Upper lobe of right lung (tissue), 1 donor: ENCODE data around the gene SGMS1. TPM values are rescaled to one million over a fixed set of nuclear protein-coding genes. Genes with fewer than 3 reads are reported as not detected.

Source experiments
- ATAC-seq: fragments of 200-7000 bp; cut with Tn5 transposase; one replicate; pipeline ENCODE4 v1.9.1; 2020; ENCODE audit warnings: mild to moderate bottlenecking, moderate library complexity
- DNase-seq: peaks from one replicate; pipeline ENCODE4 v3.0.0-alpha.2; 2020
- H3K27ac ChIP-seq: fragments of 200-600 bp; one replicate; pipeline ENCODE4 v1.8.0; 2022
- H3K27me3 ChIP-seq: fragments of 200-600 bp; one replicate; pipeline ENCODE4 v1.8.0; 2022; ENCODE audit warnings: mild to moderate bottlenecking
- H3K36me3 ChIP-seq: fragments of 200-600 bp; one replicate; pipeline ENCODE4 v1.8.0; 2022
- H3K4me1 ChIP-seq: fragments of 200-600 bp; one replicate; pipeline ENCODE4 v1.8.0; 2022
- H3K4me3 ChIP-seq: fragments of 200-600 bp; one replicate; pipeline ENCODE4 v1.8.0; 2022; ENCODE audit warnings: mild to moderate bottlenecking
- H3K9me3 ChIP-seq: fragments of 200-600 bp; one replicate; pipeline ENCODE4 v1.8.0; 2022
- intact Hi-C: fragments of 100-400 bp; cut with DNase I; formaldehyde crosslinking; loops from one replicate; pipeline ENCODE4 v1.11.0; 2022
- total RNA-seq: library from RNA; stranded (reverse); fragmentation: NEBNext Ultra II Directional; extraction: Animal tissue kit (Norgen Biotek cat#: 25700); gene quantifications from one replicate; pipeline ENCODE4 v1.2.1, GENCODE V29; 2021
- TF ChIP-seq, protein P1 (sequence below): fragments of 200-600 bp; IDR thresholded peaks from one replicate; pipeline ENCODE4 v1.8.0; 2022; ENCODE audit warnings: antibody characterized with exemption
- donor health status: DM: no; HTN: yes; CAD: no; lungs with severe emphysema.

Gene SGMS1
- total RNA-seq, 1 donor from 2014 or later: 73.1 TPM

DNA sequence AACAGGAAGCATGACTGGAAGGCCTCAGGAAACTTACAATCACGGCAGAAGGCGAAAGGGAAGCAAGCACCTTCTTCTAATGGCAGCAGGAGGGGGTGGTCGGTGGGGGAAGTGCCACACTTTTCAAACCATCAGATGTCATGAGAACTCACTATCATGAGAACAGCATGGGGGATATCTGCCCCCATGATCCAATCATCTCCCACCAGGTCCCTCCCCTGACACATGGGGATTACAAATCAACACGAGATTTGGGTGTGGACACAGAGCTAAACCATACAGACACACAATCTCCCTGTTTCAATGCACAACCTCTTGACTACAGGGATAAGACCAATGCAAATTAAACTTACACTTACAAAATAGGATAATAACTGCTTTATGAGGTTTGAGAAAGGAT is 97.6 kb downstream of the SGMS1 start:
- ATAC-seq (no peak), DNase-seq (no peak)
- no peak overlapping the region for H3K4me3 ChIP-seq
- H3K36me3 ChIP-seq: no peaks in the 10 kb centered on the region
- no peaks in the 10 kb centered on the region for H3K4me1 ChIP-seq
- TF ChIP-seq, protein P1, sequence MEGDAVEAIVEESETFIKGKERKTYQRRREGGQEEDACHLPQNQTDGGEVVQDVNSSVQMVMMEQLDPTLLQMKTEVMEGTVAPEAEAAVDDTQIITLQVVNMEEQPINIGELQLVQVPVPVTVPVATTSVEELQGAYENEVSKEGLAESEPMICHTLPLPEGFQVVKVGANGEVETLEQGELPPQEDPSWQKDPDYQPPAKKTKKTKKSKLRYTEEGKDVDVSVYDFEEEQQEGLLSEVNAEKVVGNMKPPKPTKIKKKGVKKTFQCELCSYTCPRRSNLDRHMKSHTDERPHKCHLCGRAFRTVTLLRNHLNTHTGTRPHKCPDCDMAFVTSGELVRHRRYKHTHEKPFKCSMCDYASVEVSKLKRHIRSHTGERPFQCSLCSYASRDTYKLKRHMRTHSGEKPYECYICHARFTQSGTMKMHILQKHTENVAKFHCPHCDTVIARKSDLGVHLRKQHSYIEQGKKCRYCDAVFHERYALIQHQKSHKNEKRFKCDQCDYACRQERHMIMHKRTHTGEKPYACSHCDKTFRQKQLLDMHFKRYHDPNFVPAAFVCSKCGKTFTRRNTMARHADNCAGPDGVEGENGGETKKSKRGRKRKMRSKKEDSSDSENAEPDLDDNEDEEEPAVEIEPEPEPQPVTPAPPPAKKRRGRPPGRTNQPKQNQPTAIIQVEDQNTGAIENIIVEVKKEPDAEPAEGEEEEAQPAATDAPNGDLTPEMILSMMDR: no peak
- no peaks in the 10 kb centered on the region for H3K27me3 ChIP-seq
- H3K9me3 ChIP-seq: no peaks in the 10 kb centered on the region
- intact Hi-C loops: no loop called here
- no peak overlapping the region for H3K27ac ChIP-seq

DNA sequence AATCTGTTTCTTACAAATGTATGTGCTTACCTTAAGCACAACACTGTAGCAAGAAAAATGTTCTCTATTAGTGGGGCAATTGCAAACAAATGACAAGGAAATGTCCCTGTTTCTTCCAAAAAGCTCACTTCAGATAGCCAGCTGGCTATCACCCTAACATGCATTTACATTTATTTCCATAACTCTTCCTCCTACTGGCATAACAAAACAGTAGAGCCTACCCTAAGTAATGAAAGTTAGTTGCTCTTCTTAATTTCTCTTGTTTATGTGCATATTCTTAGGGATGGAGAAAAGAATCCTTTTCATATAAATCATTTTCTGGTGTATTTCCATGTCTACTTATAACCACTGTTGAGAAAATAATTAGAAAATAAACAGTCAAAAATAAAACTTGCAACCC is 100.4 kb downstream of the SGMS1 start:
- TF ChIP-seq, protein P1: no peak
- Histone ChIP-seq H3K4me3 (no peak overlapping the region), H3K4me1 (no peaks in the 10 kb centered on the region), H3K27ac (no peak overlapping the region), H3K36me3 (peaks cover 5% of the 10 kb centered on the region), H3K9me3 (no peaks in the 10 kb centered on the region), H3K27me3 (no peaks in the 10 kb centered on the region)
- ATAC-seq: no peak
- DNase-seq: no peak
- intact Hi-C loops: no loop called here

DNA sequence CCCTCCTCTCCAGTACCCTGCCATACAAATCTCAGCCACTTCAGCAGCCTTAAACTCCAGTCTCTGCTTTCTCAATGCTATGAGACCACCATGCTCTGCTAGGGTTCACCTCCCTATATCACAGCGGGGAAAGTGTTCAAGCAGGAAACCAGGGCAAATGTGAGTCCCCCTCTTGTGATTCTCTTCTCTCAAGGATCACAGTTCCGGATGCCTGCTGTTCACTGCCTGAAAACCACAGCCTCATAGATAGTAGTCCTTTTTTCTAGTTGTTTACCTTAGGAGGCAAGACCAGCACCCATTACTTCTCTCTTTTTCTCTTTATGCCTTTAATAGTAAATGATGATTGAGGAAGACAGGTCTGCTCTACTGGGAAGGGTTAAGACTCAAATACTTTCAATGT is 100.8 kb downstream of the SGMS1 start:
- intact Hi-C loops: no loop called here
- H3K36me3 ChIP-seq: peaks cover 5% of the 10 kb centered on the region
- no peak for ATAC-seq

DNA sequence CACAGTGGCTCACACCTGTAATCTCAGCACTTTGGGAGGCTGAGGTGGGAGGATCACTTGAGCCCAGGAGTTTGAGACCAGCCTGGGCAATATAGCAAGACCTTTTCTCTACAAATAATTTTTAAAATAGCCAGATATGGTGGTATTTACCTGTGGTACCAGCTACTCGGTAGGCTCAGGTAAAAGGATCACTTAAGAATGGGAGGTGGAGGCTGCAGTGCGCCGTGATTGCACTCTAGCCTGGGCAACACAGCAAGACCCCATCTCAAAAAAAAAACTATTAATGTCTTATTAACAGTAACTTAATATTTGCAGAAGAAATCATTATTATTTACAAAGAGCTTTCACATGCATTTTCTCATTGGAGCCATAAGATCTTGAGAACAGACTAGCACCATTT is 103.6 kb downstream of the SGMS1 start:
- intact Hi-C loops: no loop called here
- DNase-seq: no peak
- H3K4me3 ChIP-seq: no peak overlapping the region
- no peak for ATAC-seq
- no peaks in the 10 kb centered on the region for H3K9me3 ChIP-seq
- H3K36me3 ChIP-seq: peaks cover 5% of the 10 kb centered on the region
- H3K27me3 ChIP-seq: no peaks in the 10 kb centered on the region
- no peak overlapping the region for H3K27ac ChIP-seq
- TF ChIP-seq, protein P1: no peak
- no peaks in the 10 kb centered on the region for H3K4me1 ChIP-seq

More for the DNA sequence above, 100.8 kb downstream of the SGMS1 start:
- H3K4me3 ChIP-seq: no peak overlapping the region
- no peaks in the 10 kb centered on the region for H3K4me1 ChIP-seq
- no peak for DNase-seq
- TF ChIP-seq, protein P1: no peak
- no peak overlapping the region for H3K27ac ChIP-seq
- no peaks in the 10 kb centered on the region for H3K27me3 ChIP-seq
- no peaks in the 10 kb centered on the region for H3K9me3 ChIP-seq

DNA sequence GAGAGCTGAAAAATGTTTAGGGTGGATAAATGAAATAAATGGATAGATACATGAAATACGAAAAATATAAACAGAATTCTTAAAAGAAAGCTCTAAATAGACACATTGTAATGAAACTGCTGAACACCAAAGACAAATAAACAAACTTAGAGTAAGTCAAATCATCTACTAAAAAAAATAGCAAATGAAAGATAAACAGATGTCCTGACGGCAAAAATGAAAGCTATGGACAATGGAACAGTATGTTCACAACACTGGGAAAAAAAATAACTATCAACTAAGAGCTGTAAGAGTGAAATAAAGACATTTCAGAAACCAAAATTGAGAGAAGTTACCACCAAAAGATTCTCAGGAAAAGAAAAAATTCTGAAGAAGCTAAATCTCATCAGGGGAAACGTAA is 106.1 kb downstream of the SGMS1 start:
- H3K27ac ChIP-seq: no peak overlapping the region
- DNase-seq (no peak), ATAC-seq (no peak)
- H3K4me3 ChIP-seq: no peak overlapping the region
- no peaks in the 10 kb centered on the region for H3K27me3 ChIP-seq
- H3K36me3 ChIP-seq: peaks cover 5% of the 10 kb centered on the region
- TF ChIP-seq, protein P1: no peak
- intact Hi-C loops: no loop called here
- H3K4me1 ChIP-seq: peaks cover 3% of the 10 kb centered on the region
- no peaks in the 10 kb centered on the region for H3K9me3 ChIP-seq

DNA sequence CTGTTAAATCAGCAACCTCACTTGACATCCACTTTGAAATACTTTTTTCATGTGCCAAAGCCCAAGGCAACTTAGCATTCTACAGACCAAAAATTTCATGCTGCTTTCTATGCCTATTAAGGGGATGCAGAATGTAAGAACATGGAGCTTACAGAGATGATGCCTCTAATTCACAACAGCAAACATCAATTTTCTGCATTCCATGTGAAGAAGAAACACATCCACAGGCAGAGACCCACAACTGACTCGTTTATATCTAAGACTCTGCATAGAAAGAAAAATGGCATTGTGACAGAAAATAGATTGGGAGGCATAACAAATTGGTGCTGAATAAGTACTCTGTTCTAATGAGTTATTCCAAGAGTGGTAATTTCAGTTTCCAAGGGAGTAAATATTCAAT is 107.6 kb downstream of the SGMS1 start:
- H3K27ac ChIP-seq: no peak overlapping the region
- no peak overlapping the region for H3K4me3 ChIP-seq
- TF ChIP-seq, protein P1: no peak
- H3K4me1 ChIP-seq: peaks cover 3% of the 10 kb centered on the region
- DNase-seq (no peak), ATAC-seq (no peak)
- peaks cover 5% of the 10 kb centered on the region for H3K36me3 ChIP-seq
- intact Hi-C loops: no loop called here
- H3K27me3 ChIP-seq: no peaks in the 10 kb centered on the region
- no peaks in the 10 kb centered on the region for H3K9me3 ChIP-seq
